ENCODE data around the gene RNF224. TPM values are rescaled to one million over a fixed set of nuclear protein-coding genes. Genes with fewer than 3 reads are reported as not detected.

RNF224 gene
- total and polyA plus RNA-seq, 2 of the 13 experiments (the other 11 are each of a cell fraction or from before 2014, with no cell fraction given) = 0.09 TPM; not detected in 1

DNA sequence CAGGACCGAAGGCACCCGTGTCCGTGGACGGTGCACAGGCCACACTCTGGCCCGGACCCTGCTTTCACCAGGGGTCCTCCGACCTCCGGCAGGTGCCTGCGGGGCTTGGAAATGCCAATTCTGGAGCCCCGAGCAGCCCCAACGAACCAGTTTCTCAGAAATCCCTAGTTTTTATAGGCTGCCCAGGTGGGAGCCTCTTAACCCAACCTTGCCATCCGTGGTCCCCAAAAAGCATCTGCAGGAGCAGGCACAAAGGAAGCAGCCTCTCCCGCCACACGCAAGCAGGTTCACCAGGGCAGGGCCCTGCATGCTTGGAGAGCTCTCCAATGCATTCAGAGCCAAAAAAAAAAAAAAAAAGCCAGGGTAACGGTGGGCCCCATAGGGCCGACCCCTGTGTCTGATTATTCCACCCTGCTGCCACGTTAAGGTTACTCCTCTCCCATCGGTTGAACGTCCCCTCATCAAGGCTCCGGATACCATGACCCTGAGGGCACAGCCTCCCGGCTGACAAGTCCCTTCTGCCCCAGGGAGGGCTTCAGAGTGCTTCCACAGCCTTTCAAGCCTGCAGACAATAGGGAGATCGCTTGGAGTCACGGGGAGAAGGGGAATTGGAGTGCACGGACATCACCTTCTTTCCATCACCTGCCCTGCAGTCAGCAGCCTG is 26.0 kb upstream of the RNF224 start (continued):
- 0 out of 2 replicates have a peak, but pooled peaks have one; percentile 26 for TF ChIP-seq ZNF761 (CRISPR knock-in tag; conservative IDR thresholded peaks at IDR 0.05)
- 0 out of 2 replicates have a peak, but pooled peaks have one; percentile 77 for TF ChIP-seq ELF4 (CRISPR knock-in tag; IDR thresholded peaks at IDR 0.05; ENCODE audit: borderline replicate concordance)
- TF ChIP-seq ZNF780A (CRISPR knock-in tag; IDR thresholded peaks at IDR 0.05) = no peak
- TF ChIP-seq, protein P1, sequence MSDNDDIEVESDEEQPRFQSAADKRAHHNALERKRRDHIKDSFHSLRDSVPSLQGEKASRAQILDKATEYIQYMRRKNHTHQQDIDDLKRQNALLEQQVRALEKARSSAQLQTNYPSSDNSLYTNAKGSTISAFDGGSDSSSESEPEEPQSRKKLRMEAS (IDR thresholded peaks at IDR 0.05) = no peak
- TF ChIP-seq ZNF747 (CRISPR knock-in tag; IDR thresholded peaks at IDR 0.05; ENCODE audit: borderline replicate concordance) = peak; percentile 84
- 0 out of 2 replicates have a peak, but pooled peaks have one; percentile 36 for TF ChIP-seq ZNF44 (CRISPR knock-in tag; IDR thresholded peaks at IDR 0.05)
- TF ChIP-seq PAF1 (CRISPR knock-in tag; IDR thresholded peaks at IDR 0.05) = no peak
- no peak for TF ChIP-seq ZNF530 (CRISPR knock-in tag; IDR thresholded peaks at IDR 0.05; ENCODE audit: low read depth)
- TF ChIP-seq ZNF460 (CRISPR knock-in tag; IDR thresholded peaks at IDR 0.05; ENCODE audit: borderline replicate concordance) = no peak
- TF ChIP-seq AKAP8 (CRISPR knock-in tag; IDR thresholded peaks at IDR 0.05) = peak; percentile 53
- TF ChIP-seq RAD51 (IDR thresholded peaks at IDR 0.05; ENCODE audit: borderline replicate concordance) = no peak
- TF ChIP-seq, protein P2, sequence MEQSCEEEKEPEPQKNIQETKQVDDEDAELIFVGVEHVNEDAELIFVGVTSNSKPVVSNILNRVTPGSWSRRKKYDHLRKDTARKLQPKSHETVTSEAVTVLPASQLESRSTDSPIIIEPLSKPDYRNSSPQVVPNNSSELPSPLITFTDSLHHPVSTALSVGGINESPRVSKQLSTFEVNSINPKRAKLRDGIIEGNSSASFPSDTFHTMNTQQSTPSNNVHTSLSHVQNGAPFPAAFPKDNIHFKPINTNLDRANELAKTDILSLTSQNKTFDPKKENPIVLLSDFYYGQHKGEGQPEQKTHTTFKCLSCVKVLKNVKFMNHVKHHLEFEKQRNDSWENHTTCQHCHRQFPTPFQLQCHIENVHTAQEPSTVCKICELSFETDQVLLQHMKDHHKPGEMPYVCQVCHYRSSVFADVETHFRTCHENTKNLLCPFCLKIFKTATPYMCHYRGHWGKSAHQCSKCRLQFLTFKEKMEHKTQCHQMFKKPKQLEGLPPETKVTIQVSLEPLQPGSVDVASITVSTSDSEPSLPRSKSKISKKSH (CRISPR knock-in tag; IDR thresholded peaks at IDR 0.05; ENCODE audit: borderline replicate concordance) = 0 out of 2 replicates have a peak, but pooled peaks have one; percentile 8
- TF ChIP-seq, protein P3, sequence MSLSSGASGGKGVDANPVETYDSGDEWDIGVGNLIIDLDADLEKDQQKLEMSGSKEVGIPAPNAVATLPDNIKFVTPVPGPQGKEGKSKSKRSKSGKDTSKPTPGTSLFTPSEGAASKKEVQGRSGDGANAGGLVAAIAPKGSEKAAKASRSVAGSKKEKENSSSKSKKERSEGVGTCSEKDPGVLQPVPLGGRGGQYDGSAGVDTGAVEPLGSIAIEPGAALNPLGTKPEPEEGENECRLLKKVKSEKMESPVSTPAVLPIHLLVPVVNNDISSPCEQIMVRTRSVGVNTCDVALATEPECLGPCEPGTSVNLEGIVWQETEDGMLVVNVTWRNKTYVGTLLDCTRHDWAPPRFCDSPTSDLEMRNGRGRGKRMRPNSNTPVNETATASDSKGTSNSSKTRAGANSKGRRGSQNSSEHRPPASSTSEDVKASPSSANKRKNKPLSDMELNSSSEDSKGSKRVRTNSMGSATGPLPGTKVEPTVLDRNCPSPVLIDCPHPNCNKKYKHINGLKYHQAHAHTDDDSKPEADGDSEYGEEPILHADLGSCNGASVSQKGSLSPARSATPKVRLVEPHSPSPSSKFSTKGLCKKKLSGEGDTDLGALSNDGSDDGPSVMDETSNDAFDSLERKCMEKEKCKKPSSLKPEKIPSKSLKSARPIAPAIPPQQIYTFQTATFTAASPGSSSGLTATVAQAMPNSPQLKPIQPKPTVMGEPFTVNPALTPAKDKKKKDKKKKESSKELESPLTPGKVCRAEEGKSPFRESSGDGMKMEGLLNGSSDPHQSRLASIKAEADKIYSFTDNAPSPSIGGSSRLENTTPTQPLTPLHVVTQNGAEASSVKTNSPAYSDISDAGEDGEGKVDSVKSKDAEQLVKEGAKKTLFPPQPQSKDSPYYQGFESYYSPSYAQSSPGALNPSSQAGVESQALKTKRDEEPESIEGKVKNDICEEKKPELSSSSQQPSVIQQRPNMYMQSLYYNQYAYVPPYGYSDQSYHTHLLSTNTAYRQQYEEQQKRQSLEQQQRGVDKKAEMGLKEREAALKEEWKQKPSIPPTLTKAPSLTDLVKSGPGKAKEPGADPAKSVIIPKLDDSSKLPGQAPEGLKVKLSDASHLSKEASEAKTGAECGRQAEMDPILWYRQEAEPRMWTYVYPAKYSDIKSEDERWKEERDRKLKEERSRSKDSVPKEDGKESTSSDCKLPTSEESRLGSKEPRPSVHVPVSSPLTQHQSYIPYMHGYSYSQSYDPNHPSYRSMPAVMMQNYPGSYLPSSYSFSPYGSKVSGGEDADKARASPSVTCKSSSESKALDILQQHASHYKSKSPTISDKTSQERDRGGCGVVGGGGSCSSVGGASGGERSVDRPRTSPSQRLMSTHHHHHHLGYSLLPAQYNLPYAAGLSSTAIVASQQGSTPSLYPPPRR (CRISPR knock-in tag; IDR thresholded peaks at IDR 0.05; ENCODE audit: borderline replicate concordance) = peak; percentile 3; the same call in 1 of the 2 replicates
- TF ChIP-seq NCOR1 (IDR thresholded peaks at IDR 0.05; ENCODE audit: borderline replicate concordance, low read length) = peak; percentile 21; the same call in 1 of the 2 replicates
- TF ChIP-seq ZNF225 (CRISPR knock-in tag; IDR thresholded peaks at IDR 0.05) = no peak
- TF ChIP-seq THYN1 (CRISPR knock-in tag; IDR thresholded peaks at IDR 0.05; ENCODE audit: borderline replicate concordance, low read depth) = 0 out of 2 replicates have a peak, but pooled peaks have one; percentile 0
- TF ChIP-seq ZNF263 (CRISPR knock-in tag; IDR thresholded peaks at IDR 0.05) = no peak
- TF ChIP-seq SOX6 (IDR thresholded peaks at IDR 0.05) = no peak
- peak; percentile 9; the same call in 1 of the 2 replicates for TF ChIP-seq SOX6 (CRISPR knock-in tag; IDR thresholded peaks at IDR 0.05)
- TF ChIP-seq, protein P4, sequence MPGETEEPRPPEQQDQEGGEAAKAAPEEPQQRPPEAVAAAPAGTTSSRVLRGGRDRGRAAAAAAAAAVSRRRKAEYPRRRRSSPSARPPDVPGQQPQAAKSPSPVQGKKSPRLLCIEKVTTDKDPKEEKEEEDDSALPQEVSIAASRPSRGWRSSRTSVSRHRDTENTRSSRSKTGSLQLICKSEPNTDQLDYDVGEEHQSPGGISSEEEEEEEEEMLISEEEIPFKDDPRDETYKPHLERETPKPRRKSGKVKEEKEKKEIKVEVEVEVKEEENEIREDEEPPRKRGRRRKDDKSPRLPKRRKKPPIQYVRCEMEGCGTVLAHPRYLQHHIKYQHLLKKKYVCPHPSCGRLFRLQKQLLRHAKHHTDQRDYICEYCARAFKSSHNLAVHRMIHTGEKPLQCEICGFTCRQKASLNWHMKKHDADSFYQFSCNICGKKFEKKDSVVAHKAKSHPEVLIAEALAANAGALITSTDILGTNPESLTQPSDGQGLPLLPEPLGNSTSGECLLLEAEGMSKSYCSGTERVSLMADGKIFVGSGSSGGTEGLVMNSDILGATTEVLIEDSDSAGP (CRISPR knock-in tag; IDR thresholded peaks at IDR 0.05; ENCODE audit: borderline replicate concordance) = peak; percentile 1; the same call in 1 of the 2 replicates
- TF ChIP-seq ZNF547 (CRISPR knock-in tag; IDR thresholded peaks at IDR 0.05) = 0 out of 2 replicates have a peak, but pooled peaks have one; percentile 2
- peak; percentile 4; the same call in 1 of the 2 replicates for TF ChIP-seq ELF1 (CRISPR knock-in tag; IDR thresholded peaks at IDR 0.05)
